K562 treated with DMSO at 1 percent for 4 hours (cell line): ENCODE measurements around the gene BCO2. TPM values are rescaled to one million over a fixed set of nuclear protein-coding genes. Genes with fewer than 3 reads are reported as not detected.

Experiments used
- total RNA-seq: library from RNA; unstranded; fragments of 300-600 nt; gene quantifications from 2 replicates; pipeline ENCODE4 v1.2.3, GENCODE V29; 2022; ENCODE audit not compliant: insufficient read depth

BCO2 gene, protein sequence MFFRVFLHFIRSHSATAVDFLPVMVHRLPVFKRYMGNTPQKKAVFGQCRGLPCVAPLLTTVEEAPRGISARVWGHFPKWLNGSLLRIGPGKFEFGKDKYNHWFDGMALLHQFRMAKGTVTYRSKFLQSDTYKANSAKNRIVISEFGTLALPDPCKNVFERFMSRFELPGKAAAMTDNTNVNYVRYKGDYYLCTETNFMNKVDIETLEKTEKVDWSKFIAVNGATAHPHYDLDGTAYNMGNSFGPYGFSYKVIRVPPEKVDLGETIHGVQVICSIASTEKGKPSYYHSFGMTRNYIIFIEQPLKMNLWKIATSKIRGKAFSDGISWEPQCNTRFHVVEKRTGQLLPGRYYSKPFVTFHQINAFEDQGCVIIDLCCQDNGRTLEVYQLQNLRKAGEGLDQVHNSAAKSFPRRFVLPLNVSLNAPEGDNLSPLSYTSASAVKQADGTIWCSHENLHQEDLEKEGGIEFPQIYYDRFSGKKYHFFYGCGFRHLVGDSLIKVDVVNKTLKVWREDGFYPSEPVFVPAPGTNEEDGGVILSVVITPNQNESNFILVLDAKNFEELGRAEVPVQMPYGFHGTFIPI
- 2.0 TPM in 1 of 2 replicates, not detected in the other for total RNA-seq

GRCh38 chr11:112174789-112175598 lies at the start of gene BCO2:
Gene BCO2 (plus strand): TSS chr11:112175512. CDS start chr11:112175602, 90 bp downstream.

DNA sequence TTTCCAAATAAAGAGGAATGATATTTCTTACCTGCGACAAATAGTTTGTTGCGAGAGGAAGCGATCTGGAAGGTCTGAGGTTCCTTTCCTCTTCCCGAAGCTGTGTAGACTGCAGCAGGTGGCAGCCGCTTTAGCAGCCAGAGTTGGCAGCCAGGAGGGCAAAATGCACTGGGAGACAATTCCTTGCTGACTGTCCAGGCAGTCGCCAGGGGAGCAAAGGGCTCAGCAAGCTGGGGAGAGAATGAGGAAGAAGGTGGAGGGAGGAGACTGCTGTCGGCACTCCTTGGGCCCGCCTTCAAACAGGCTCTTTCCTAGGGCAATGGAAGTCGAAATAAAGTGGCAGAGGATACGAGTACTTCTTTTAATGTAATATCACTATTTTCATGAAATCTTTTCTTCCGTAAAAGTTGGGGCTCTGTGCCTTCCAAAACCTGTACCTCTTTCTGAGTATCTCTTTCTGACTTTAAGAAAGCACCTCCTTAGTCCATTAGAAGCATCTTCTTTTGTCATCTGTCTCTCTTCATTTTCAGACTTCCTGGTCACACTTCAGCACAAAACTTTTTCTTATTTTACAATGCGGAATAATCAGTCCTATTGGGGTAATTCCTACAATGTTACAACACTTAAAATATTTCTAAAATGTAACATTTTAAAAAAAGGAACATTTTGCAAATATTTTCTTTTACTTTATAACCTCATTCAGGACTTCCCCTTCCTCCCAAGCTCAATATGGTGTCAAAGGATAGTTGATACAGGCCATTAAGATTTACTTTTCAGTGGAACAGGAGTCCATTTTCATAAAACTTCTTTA lies 11.2 kb upstream of the BCO2 start, which contains the start of gene IL18:
IL18 (minus strand) TSS at position 220 of the 811 bp plus-strand sequence. CDS start 9,041 bp downstream, outside the sequence.

DNA sequence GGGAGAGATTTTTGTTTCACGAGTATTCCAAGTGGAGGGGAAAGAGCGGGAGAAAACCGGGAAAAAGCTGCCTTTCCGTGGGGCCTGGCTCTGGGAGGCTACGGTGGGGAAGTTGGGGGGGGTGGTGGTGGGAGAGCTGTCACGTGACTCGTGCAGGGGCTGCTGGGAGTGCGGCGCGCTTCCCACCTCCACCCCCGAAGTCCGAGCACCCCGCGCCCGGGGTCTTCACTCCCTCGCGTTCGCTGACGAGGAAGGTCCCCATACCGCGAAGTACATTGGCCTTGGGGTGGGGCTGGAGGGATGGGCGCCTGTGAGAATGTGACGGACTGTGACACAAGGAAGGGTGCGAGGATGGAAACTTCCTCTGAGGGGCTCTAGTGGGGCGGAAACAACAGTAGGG lies 8.2 kb upstream of the BCO2 start, which contains the start of gene TEX12:
TEX12 (plus strand) TSS at position 228 of the 400 bp plus-strand sequence. CDS start 1,897 bp downstream, outside the sequence.

DNA sequence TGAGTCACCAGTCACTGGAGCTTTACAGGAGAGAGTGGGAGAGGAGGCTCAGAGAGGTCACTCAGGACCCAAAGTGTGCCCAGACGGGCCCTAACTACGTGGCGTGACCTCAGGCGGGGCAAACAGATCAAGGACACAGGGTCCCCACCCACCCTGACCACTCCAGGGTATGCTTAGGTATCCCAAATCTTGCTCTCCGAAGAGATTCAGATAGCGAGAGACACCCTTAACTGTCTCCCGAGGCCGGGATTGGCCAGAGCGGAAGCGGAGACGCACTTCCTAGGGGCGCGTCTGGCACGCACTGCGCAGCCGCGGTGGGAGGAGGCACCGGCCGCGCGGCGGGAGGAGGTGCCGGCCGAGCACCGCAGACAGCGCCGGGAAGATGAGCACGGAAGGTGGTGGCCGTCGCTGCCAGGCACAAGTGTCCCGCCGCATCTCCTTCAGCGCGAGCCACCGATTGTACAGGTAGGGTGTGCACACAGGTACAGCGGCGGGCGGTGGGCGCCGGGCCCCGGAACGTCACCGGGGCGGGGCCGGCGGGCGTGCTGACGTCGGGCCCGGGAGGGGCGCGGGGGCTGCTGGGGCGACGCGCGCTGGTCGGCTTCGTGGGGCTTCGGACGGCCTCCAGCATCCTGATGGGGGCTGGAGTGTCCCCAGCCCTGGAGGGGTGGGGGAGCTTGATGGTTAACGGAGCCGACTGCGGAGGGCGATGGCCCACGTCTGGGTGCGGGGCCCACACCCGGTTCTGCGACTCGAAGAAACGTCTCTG lies 50.9 kb downstream of the BCO2 start, which contains the start of gene PTS:
PTS (plus strand) TSS at position 367 of the 769 bp plus-strand sequence; CDS start at position 383, 16 bp downstream.

GRCh38 chr11:112260490-112260889 lies 85.2 kb downstream of the BCO2 start, which contains the start of gene PLET1:
Gene PLET1 (minus strand): TSS chr11:112260860. CDS start chr11:112260589, 271 bp downstream.

Other genes starting within 250 kb of the BCO2 start
- 1.4 and 1.9 TPM in 2 replicates for gene DIXDC1, start 238.2 kb upstream of the BCO2 start, total RNA-seq
- 35.0 and 35.8 TPM in 2 replicates for gene DLAT, start 150.1 kb upstream of the BCO2 start, total RNA-seq
- gene PIH1D2, start 101.5 kb upstream of the BCO2 start, total RNA-seq = 1.2 TPM in 1 of 2 replicates, not detected in the other
- gene NKAPD1, start 101.2 kb upstream of the BCO2 start, total RNA-seq = 13.3 and 13.5 TPM in 2 replicates
- gene TIMM8B, start 88.8 kb upstream of the BCO2 start, total RNA-seq = 45.8 and 65.1 TPM in 2 replicates
- 96.8 and 108 TPM in 2 replicates for gene SDHD, start 88.6 kb upstream of the BCO2 start, total RNA-seq
- gene IL18, start 11.4 kb upstream of the BCO2 start, total RNA-seq = 19.1 and 23.1 TPM in 2 replicates
- not detected in 2 replicates for gene TEX12, start 8.1 kb upstream of the BCO2 start, total RNA-seq
- gene PTS, start 50.9 kb downstream of the BCO2 start, total RNA-seq = 12.3 and 12.5 TPM in 2 replicates
- not detected in 2 replicates for gene PLET1, start 85.3 kb downstream of the BCO2 start, total RNA-seq